ENCODE results near the gene INA.
A peak's percentile ranks its signal among the peaks of the same experiment; 100 is the strongest.

The INA gene

DNA sequence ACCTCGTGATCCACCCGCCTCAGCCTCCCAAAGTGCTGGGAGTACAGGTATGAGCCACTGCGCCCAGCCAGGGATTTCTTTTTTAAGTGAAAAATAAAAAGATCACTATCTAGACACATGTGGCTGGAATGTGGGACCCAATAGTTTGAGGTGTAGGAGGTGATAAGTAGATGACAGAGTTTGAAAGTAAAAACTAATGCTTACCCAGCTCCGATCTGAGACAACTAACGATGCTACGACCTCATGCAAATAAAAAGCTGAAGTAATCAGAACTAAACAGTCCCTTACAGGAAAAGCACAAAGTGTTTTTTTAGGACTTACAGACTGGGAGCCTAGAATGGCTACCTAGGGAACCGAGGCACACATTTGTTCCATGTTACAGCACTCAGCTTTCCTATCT lies 51.0 kb downstream of the INA start:
- DNase-seq, result no peak

DNA sequence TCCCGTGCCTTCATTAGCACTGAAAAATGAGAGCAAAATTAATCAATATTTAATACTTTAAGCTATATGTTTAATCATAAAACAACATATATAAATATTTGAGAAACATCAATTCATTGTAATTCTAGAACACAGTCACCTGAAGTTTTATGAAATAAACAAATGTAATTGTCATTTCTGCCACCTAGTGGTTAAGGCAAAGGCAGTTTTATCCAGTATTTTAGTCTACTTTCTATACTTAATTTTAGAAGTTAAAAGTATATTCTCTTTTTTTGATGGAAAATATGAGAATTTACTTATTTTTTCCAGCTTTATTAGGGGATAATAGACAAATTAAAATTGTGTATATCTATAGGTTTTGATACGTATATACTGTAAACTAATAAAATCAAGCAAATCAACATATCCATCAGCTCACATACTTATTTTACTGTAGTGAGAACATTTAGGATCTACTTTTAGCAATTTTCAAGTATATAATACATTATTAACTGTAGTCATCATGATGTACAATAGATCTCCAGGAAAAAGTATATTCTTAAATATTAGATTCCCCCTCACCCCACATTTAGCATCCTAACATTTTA lies 57.1 kb downstream of the INA start:
- H3K9me3 ChIP-seq, result no peaks in the 10 kb centered on the region
- no peak overlapping the region for H3K4me3 ChIP-seq (ENCODE audit: low read depth, low read length)
- TF ChIP-seq, protein P1, sequence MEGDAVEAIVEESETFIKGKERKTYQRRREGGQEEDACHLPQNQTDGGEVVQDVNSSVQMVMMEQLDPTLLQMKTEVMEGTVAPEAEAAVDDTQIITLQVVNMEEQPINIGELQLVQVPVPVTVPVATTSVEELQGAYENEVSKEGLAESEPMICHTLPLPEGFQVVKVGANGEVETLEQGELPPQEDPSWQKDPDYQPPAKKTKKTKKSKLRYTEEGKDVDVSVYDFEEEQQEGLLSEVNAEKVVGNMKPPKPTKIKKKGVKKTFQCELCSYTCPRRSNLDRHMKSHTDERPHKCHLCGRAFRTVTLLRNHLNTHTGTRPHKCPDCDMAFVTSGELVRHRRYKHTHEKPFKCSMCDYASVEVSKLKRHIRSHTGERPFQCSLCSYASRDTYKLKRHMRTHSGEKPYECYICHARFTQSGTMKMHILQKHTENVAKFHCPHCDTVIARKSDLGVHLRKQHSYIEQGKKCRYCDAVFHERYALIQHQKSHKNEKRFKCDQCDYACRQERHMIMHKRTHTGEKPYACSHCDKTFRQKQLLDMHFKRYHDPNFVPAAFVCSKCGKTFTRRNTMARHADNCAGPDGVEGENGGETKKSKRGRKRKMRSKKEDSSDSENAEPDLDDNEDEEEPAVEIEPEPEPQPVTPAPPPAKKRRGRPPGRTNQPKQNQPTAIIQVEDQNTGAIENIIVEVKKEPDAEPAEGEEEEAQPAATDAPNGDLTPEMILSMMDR (IDR thresholded peaks at IDR 0.05; ENCODE audit: low read depth, low read length), result peak; percentile 58
- H3K4me1 ChIP-seq, result no peaks in the 10 kb centered on the region
- H3K27me3 ChIP-seq, result no peaks in the 10 kb centered on the region
- peaks cover 31% of the 10 kb centered on the region for H3K36me3 ChIP-seq
- DNase-seq, result no peak

More for the DNA sequence above, 51.0 kb downstream of the INA start:
- TF ChIP-seq, protein P1 (IDR thresholded peaks at IDR 0.05; ENCODE audit: low read depth, low read length), result no peak
- no peak overlapping the region for H3K4me3 ChIP-seq (ENCODE audit: low read depth, low read length)
- H3K27me3 ChIP-seq, result no peaks in the 10 kb centered on the region
- H3K9me3 ChIP-seq, result no peaks in the 10 kb centered on the region
- peaks cover 43% of the 10 kb centered on the region for H3K36me3 ChIP-seq
- no peaks in the 10 kb centered on the region for H3K4me1 ChIP-seq

GRCh38 chr10:103334567-103334966 lies 57.6 kb downstream of the INA start:
- TF ChIP-seq, protein P1 (IDR thresholded peaks at IDR 0.05; ENCODE audit: low read depth, low read length), result no peak
- no peaks in the 10 kb centered on the region for H3K9me3 ChIP-seq
- H3K4me3 ChIP-seq (ENCODE audit: low read depth, low read length), result no peak overlapping the region
- H3K27me3 ChIP-seq, result no peaks in the 10 kb centered on the region
- DNase-seq, result no peak
- no peaks in the 10 kb centered on the region for H3K4me1 ChIP-seq
- peaks cover 32% of the 10 kb centered on the region for H3K36me3 ChIP-seq

GRCh38 chr10:103336370-103336769 lies 59.4 kb downstream of the INA start:
- H3K27me3 ChIP-seq, result no peaks in the 10 kb centered on the region
- TF ChIP-seq, protein P1 (IDR thresholded peaks at IDR 0.05; ENCODE audit: low read depth, low read length), result no peak
- no peaks in the 10 kb centered on the region for H3K9me3 ChIP-seq
- no peak for DNase-seq
- H3K36me3 ChIP-seq, result peaks cover 28% of the 10 kb centered on the region
- H3K4me3 ChIP-seq (ENCODE audit: low read depth, low read length), result no peak overlapping the region
- no peaks in the 10 kb centered on the region for H3K4me1 ChIP-seq
